ENCODE data around the gene DUSP14. TPM values are rescaled to one million over a fixed set of nuclear protein-coding genes. Genes with fewer than 3 reads are reported as not detected.
A peak's percentile ranks its signal among the peaks of the same experiment; 100 is the strongest.

The DUSP14 gene
- total RNA-seq, 1 donor from 2014 or later = 19.2 TPM

- H3K36me3 Mint-ChIP-seq (ENCODE audit: insufficient read depth) = peaks cover 11% of the 10 kb centered on the region
- DNase-seq (ENCODE audit: low spot score, unreplicated experiment) = no peak
Measured at GRCh38 chr17:37517881-37518280, 28.2 kb downstream of the DUSP14 start.

GRCh38 chr17:37518826-37519225 is 29.1 kb downstream of the DUSP14 start:
- no peak for DNase-seq (ENCODE audit: low spot score, unreplicated experiment)
- TF ChIP-seq CTCF (IDR thresholded peaks at IDR 0.05; ENCODE audit: unreplicated experiment) = no peak
- Mint-ChIP-seq H3K27ac (peak overlapping the region; percentile 2), H3K9me3 (ENCODE audit: low read depth) (no peaks in the 10 kb centered on the region), H3K27me3 (no peaks in the 10 kb centered on the region), H3K36me3 (ENCODE audit: insufficient read depth) (peaks cover 15% of the 10 kb centered on the region), H3K4me1 (ENCODE audit: low read depth) (peaks cover 2% of the 10 kb centered on the region), H3K4me3 (ENCODE audit: low read depth) (no peak overlapping the region)

More at GRCh38 chr17:37517881-37518280, 28.2 kb downstream of the DUSP14 start:
- Mint-ChIP-seq H3K27ac (no peak overlapping the region), H3K27me3 (no peaks in the 10 kb centered on the region), H3K4me1 (ENCODE audit: low read depth) (peaks cover 6% of the 10 kb centered on the region), H3K4me3 (ENCODE audit: low read depth) (no peak overlapping the region), H3K9me3 (ENCODE audit: low read depth) (no peaks in the 10 kb centered on the region)
- TF ChIP-seq CTCF (IDR thresholded peaks at IDR 0.05; ENCODE audit: unreplicated experiment) = no peak

GRCh38 chr17:37519251-37519985 is 29.7 kb downstream of the DUSP14 start:
- Mint-ChIP-seq H3K27me3 (no peaks in the 10 kb centered on the region), H3K4me1 (ENCODE audit: low read depth) (no peaks in the 10 kb centered on the region), H3K9me3 (ENCODE audit: low read depth) (no peaks in the 10 kb centered on the region), H3K4me3 (ENCODE audit: low read depth) (no peak overlapping the region), H3K27ac (no peak overlapping the region), H3K36me3 (ENCODE audit: insufficient read depth) (peaks cover 18% of the 10 kb centered on the region)
- no peak for DNase-seq (ENCODE audit: low spot score, unreplicated experiment)
- TF ChIP-seq CTCF (IDR thresholded peaks at IDR 0.05; ENCODE audit: unreplicated experiment) = no peak

GRCh38 chr17:37520174-37520573 is 30.5 kb downstream of the DUSP14 start:
- H3K36me3 Mint-ChIP-seq (ENCODE audit: insufficient read depth) = peaks cover 18% of the 10 kb centered on the region
- TF ChIP-seq CTCF (IDR thresholded peaks at IDR 0.05; ENCODE audit: unreplicated experiment) = no peak
- H3K4me3 Mint-ChIP-seq (ENCODE audit: low read depth) = no peak overlapping the region
- DNase-seq (ENCODE audit: low spot score, unreplicated experiment) = no peak
- H3K27me3 Mint-ChIP-seq = no peaks in the 10 kb centered on the region
- peak overlapping the region; percentile 46 for H3K27ac Mint-ChIP-seq
- no peaks in the 10 kb centered on the region for H3K4me1 Mint-ChIP-seq (ENCODE audit: low read depth)
- H3K9me3 Mint-ChIP-seq (ENCODE audit: low read depth) = no peaks in the 10 kb centered on the region

GRCh38 chr17:37521821-37522220 is 32.1 kb downstream of the DUSP14 start:
- Mint-ChIP-seq H3K36me3 (ENCODE audit: insufficient read depth) (peaks cover 18% of the 10 kb centered on the region), H3K27me3 (no peaks in the 10 kb centered on the region), H3K27ac (no peak overlapping the region), H3K4me1 (ENCODE audit: low read depth) (no peaks in the 10 kb centered on the region), H3K4me3 (ENCODE audit: low read depth) (no peak overlapping the region), H3K9me3 (ENCODE audit: low read depth) (no peaks in the 10 kb centered on the region)
- TF ChIP-seq CTCF (IDR thresholded peaks at IDR 0.05; ENCODE audit: unreplicated experiment) = no peak
- DNase-seq (ENCODE audit: low spot score, unreplicated experiment) = no peak

Measured in progenitor cell of endocrine pancreas (in vitro differentiated cells).